ENCODE measurements around the gene MYCBP. TPM values are rescaled to one million over a fixed set of nuclear protein-coding genes. Genes with fewer than 3 reads are reported as not detected.
A peak's percentile ranks its signal among the peaks of the same experiment; 100 is the strongest.

Gene MYCBP
- 10 to 100 TPM; 34.6 to 38.1 TPM for total RNA-seq
- polyA plus RNA-seq (2013, experiment 1 of 2): 37.8 TPM
- 33.9 TPM for polyA plus RNA-seq (2013, experiment 2 of 2)
- long read RNA-seq, experiment 1, transcript MYCBP-201 (5 exons, 2,818 nt): major isoform, 15 of 18 reads
- long read RNA-seq, experiment 1, partial matches to known transcripts: 0 of 18 reads
- long read RNA-seq, experiment 1, other reads (novel, unspliced or antisense): 0 of 18 reads
- long read RNA-seq, experiment 2, transcript MYCBP-201 (5 exons, 2,818 nt): major isoform, 21 of 24 reads
- long read RNA-seq, experiment 2, partial matches to known transcripts: 0 of 24 reads
- long read RNA-seq, experiment 2, other reads (novel, unspliced or antisense): 2 of 24 reads
- long read RNA-seq, experiment 3, transcript MYCBP-201 (5 exons, 2,818 nt): major isoform, 114 of 122 reads
- long read RNA-seq, experiment 3, partial matches to known transcripts: 1 of 122 reads
- long read RNA-seq, experiment 3, other reads (novel, unspliced or antisense): 2 of 122 reads
- long read RNA-seq, experiment 4, transcript MYCBP-201 (5 exons, 2,818 nt): major isoform, 60 of 66 reads
- long read RNA-seq, experiment 4, partial matches to known transcripts: 0 of 66 reads
- long read RNA-seq, experiment 4, other reads (novel, unspliced or antisense): 4 of 66 reads

GRCh38 chr1:38873027-38873969, at the start of gene MYCBP:
MYCBP (minus strand) TSS chr1:38873348; CDS start chr1:38873305, 43 bp downstream.
- Histone ChIP-seq H3K27ac (ENCODE audit: low read depth, low read length) (no peak within 1 kb of the TSS), H3K9ac (ENCODE audit: extremely low read depth, low read length, poor library complexity, severe bottlenecking) (peak within 1 kb of the TSS; percentile 51), H3K9me3 (ENCODE audit: control insufficient read depth, low read length) (no peaks in the 10 kb centered on the region), H3K36me3 (ENCODE audit: control insufficient read depth, insufficient read depth, low read length) (no peaks in the 10 kb centered on the region), H3K4me3 (ENCODE audit: low read length) (peak within 1 kb of the TSS; percentile 94), H3K27me3 (ENCODE audit: control insufficient read depth, insufficient read depth, low read length, poor library complexity, severe bottlenecking) (no peaks in the 10 kb centered on the region), H3K4me1 (ENCODE audit: control insufficient read depth, insufficient read depth, low read length) (no peaks in the 10 kb centered on the region)
- H3K27ac Mint-ChIP-seq: peak within 1 kb of the TSS; percentile 60
- H3K4me3 Mint-ChIP-seq: peak within 1 kb of the TSS; percentile 82
- TF ChIP-seq CTCF (conservative IDR thresholded peaks at IDR 0.05): peak; percentile 39
- no peaks in the 10 kb centered on the region for H3K9me3 Mint-ChIP-seq
- peaks cover 7% of the 10 kb centered on the region for H3K36me3 Mint-ChIP-seq (ENCODE audit: low read depth)
- no peaks in the 10 kb centered on the region for H3K27me3 Mint-ChIP-seq (ENCODE audit: insufficient read depth)
- peaks cover 17% of the 10 kb centered on the region for H3K4me1 Mint-ChIP-seq
- DNase-seq: peak; percentile 99
- 0% methylated on average over 38 to 68 of the region's 69 CpGs for WGBS, 2 experiments (ENCODE audit: insufficient coverage in 1 of 2, insufficient read length in 1 of 2)

GRCh38 chr1:38919130-38919529, 46.0 kb upstream of the MYCBP start:
- H3K4me3 Mint-ChIP-seq: no peak overlapping the region
- TF ChIP-seq CTCF (conservative IDR thresholded peaks at IDR 0.05): no peak
- peaks cover 1% of the 10 kb centered on the region for H3K9me3 Mint-ChIP-seq
- DNase-seq: no peak
- no peak overlapping the region for H3K4me3 ChIP-seq (ENCODE audit: low read length)
- no peak overlapping the region for H3K27ac ChIP-seq (ENCODE audit: low read depth, low read length)
- no peaks in the 10 kb centered on the region for H3K4me1 Mint-ChIP-seq
- H3K27me3 ChIP-seq (ENCODE audit: control insufficient read depth, insufficient read depth, low read length, poor library complexity, severe bottlenecking): peaks cover 33% of the 10 kb centered on the region
- H3K9ac ChIP-seq (ENCODE audit: extremely low read depth, low read length, poor library complexity, severe bottlenecking): no peak overlapping the region
- no peak overlapping the region for H3K27ac Mint-ChIP-seq
- peaks cover 23% of the 10 kb centered on the region for H3K27me3 Mint-ChIP-seq (ENCODE audit: insufficient read depth)
- no peaks in the 10 kb centered on the region for H3K9me3 ChIP-seq (ENCODE audit: control insufficient read depth, low read length)
- 69% methylated on average over 3 of the region's 3 CpGs; no CpG with 5 or more reads in 1 of the 2 experiments for WGBS, 2 experiments (ENCODE audit: insufficient coverage in 1 of 2, insufficient read length in 1 of 2)
- H3K4me1 ChIP-seq (ENCODE audit: control insufficient read depth, insufficient read depth, low read length): no peaks in the 10 kb centered on the region
- no peaks in the 10 kb centered on the region for H3K36me3 ChIP-seq (ENCODE audit: control insufficient read depth, insufficient read depth, low read length)
- H3K36me3 Mint-ChIP-seq (ENCODE audit: low read depth): no peaks in the 10 kb centered on the region

- H3K27me3 Mint-ChIP-seq (ENCODE audit: insufficient read depth): peaks cover 24% of the 10 kb centered on the region
- peaks cover 1% of the 10 kb centered on the region for H3K9me3 Mint-ChIP-seq
- no peak overlapping the region for H3K9ac ChIP-seq (ENCODE audit: extremely low read depth, low read length, poor library complexity, severe bottlenecking)
- no peak for DNase-seq
- TF ChIP-seq CTCF (conservative IDR thresholded peaks at IDR 0.05): no peak
- no peak overlapping the region for H3K27ac ChIP-seq (ENCODE audit: low read depth, low read length)
- H3K4me1 Mint-ChIP-seq: no peaks in the 10 kb centered on the region
- 84 to 100% methylated on average over 3 to 5 of the region's 5 CpGs for WGBS, 2 experiments (ENCODE audit: insufficient coverage in 1 of 2, insufficient read length in 1 of 2)
- H3K4me3 ChIP-seq (ENCODE audit: low read length): no peak overlapping the region
- H3K27ac Mint-ChIP-seq: no peak overlapping the region
- no peaks in the 10 kb centered on the region for H3K4me1 ChIP-seq (ENCODE audit: control insufficient read depth, insufficient read depth, low read length)
- no peaks in the 10 kb centered on the region for H3K36me3 ChIP-seq (ENCODE audit: control insufficient read depth, insufficient read depth, low read length)
- no peaks in the 10 kb centered on the region for H3K9me3 ChIP-seq (ENCODE audit: control insufficient read depth, low read length)
- no peaks in the 10 kb centered on the region for H3K36me3 Mint-ChIP-seq (ENCODE audit: low read depth)
- H3K4me3 Mint-ChIP-seq: no peak overlapping the region
- peaks cover 33% of the 10 kb centered on the region for H3K27me3 ChIP-seq (ENCODE audit: control insufficient read depth, insufficient read depth, low read length, poor library complexity, severe bottlenecking)
Observed at GRCh38 chr1:38918568-38918967, 45.4 kb upstream of the MYCBP start.
